Measurements from ENCODE around the gene IGFALS. TPM values are rescaled to one million over a fixed set of nuclear protein-coding genes. Genes with fewer than 3 reads are reported as not detected.

The IGFALS gene
- total and polyA plus RNA-seq, 2 donors (not counting 3 experiments of a cell fraction or from before 2014, with no cell fraction given), result not detected

- H3K36me3 ChIP-seq (ENCODE audit: control insufficient read depth in 2 of 2, extremely low read depth in 1 of 2, insufficient read depth in 2 of 2, low read length in 2 of 2), result peaks cover 0 to 23% of the 10 kb centered on the region in 2 experiments
- intact Hi-C loops (cut with micrococcal nuclease), result loop anchor here (10.0 kb wide), 1 partner anchor 484 kb away; the partner anchor contains the start of gene UBE2I
- POLR2A ChIA-PET, result no interaction called here
- no peak overlapping the region for H3K4me2 ChIP-seq (ENCODE audit: insufficient read depth, low read length)
- no peak overlapping the region for H3K4me3 ChIP-seq (replicated peaks in 1 of 3; ENCODE audit: insufficient read depth in 1 of 3, low read depth in 1 of 3, low read length in 3 of 3)
- dilution Hi-C loops (cut with MboI; ENCODE audit: extremely low pct_ligation_motif_present, low sequenced_read_pairs), result no loop called here
- no peak for FAIRE-seq
- no peaks in the 10 kb centered on the region for H3K9me1 ChIP-seq (replicated peaks; ENCODE audit: control insufficient read depth, extremely low read depth, insufficient read depth, low read length)
- no peaks in the 10 kb centered on the region for H4K20me1 ChIP-seq (replicated peaks; ENCODE audit: control insufficient read depth, extremely low read depth, insufficient read depth, low read length)
- H3K79me2 ChIP-seq (ENCODE audit: control insufficient read depth, insufficient read depth, low read length), result peaks cover 20% of the 10 kb centered on the region
- TF ChIP-seq FOS (IDR thresholded peaks at IDR 0.05; ENCODE audit: borderline replicate concordance, insufficient read depth, low read length) (no peak), MAX (IDR thresholded peaks at IDR 0.05; ENCODE audit: insufficient read depth, insufficient read length) (no peak), POLR2A (IDR thresholded peaks at IDR 0.05; ENCODE audit: low read depth, low read length) (no peak), CTCF (IDR thresholded peaks at IDR 0.05; ENCODE audit: extremely low read depth in 1 of 2, insufficient read depth in 1 of 2, low read depth in 1 of 2, low read length in 2 of 2) (no peak), MYC (IDR thresholded peaks at IDR 0.05; ENCODE audit: low read depth, low read length) (no peak), JUN (IDR thresholded peaks at IDR 0.05; ENCODE audit: borderline replicate concordance, insufficient read depth, insufficient read length, low read depth) (no peak)
- H3K27ac ChIP-seq (ENCODE audit: insufficient read depth, low read depth, low read length), result no peak overlapping the region
- no peaks in the 10 kb centered on the region for H3K9me3 ChIP-seq (replicated peaks; ENCODE audit: control insufficient read depth, insufficient read depth, low read length)
- BruUV-seq (replicated peaks), result no TSS peak
- H2AFZ ChIP-seq (ENCODE audit: low read depth, low read length), result no peak overlapping the region
- CTCF ChIA-PET, result no interaction called here
- no peak for DNase-seq (ENCODE audit: low read depth, low spot score)
- H3K4me1 ChIP-seq (ENCODE audit: control insufficient read depth, extremely low read depth, insufficient read depth, low read length), result peaks cover 2% of the 10 kb centered on the region
- H3K9ac ChIP-seq (replicated peaks; ENCODE audit: extremely low read depth, insufficient read depth, low read length), result no peak overlapping the region
- no peaks in the 10 kb centered on the region for H3K27me3 ChIP-seq (ENCODE audit: control insufficient read depth in 2 of 2, insufficient read depth in 2 of 2, low read length in 2 of 2)
Observed at GRCh38 chr16:1788708-1789100, 4.8 kb downstream of the IGFALS start.

Data from endothelial cell of umbilical vein (primary cell).